ENCODE measurements around the gene SACM1L.
"Not testable (repeated sequence)": the region's sequence is repeated elsewhere in the genome, so short reads cannot be mapped to it uniquely, and the experiment has no call there.

The SACM1L gene

DNA sequence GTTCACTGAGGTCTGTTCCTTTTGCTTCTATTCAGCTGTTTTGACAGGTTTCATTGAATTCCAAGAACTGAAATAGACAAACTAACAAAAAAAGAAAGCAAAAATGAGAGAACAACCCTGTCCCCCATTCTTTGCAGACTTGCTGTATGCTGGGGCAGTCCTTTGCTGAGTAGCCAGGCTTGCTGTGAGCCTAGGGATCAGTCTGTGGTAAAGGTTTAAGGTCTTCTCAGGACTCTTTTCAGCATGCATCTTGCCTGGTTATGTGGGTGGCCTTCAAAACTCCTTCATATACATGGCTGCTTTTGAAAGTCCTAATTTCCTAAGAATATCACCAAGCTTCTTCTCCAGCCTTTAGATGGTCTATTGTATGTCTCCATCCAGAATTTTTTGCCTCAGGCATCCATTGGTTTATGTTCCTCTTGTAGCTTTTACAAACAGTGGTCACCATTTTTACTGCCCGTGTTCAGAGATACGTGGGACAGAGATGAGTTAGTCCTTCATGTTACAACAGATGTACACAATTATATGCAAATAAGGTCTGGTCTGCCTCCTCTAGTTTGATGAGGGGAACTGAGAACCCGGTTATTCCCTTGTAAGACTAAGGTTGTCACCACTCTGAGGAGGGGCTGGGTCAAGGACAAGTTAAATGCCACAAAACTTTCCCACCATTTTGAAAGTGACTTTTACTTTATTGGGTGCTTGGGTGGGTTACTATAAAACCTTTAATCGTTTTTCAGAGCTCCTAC lies 41.4 kb downstream of the SACM1L start:
- TF ChIP-seq POLR2A (IDR thresholded peaks at IDR 0.05; ENCODE audit: low read depth, low read length) (no peak), TAF1 (IDR thresholded peaks at IDR 0.05; ENCODE audit: borderline replicate concordance, low read depth, low read length) (no peak), POLR2AphosphoS5 (IDR thresholded peaks at IDR 0.05; ENCODE audit: low read depth, low read length) (no peak)
- FAIRE-seq = peak; percentile 94
- DNase-seq (ENCODE audit: insufficient read length) = no peak

DNA sequence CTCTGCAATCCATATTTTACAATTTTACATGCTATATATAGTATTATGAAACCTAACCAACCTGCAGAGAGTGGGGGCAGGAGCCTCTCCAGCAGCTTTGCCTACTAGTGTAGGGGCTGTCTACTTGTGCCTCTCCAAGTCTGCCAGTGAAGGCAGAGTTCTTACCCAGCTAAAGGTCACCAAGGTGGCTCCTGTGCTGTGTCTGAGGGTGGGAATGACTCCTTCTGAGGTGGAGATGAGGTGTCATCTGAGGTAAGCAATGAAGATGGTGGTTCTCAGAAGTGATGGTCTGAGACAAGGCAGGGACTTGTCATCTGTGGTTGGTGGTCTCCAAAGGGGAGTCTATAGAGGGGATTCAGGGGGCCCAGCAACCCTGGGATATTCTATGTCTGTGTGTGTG lies 47.5 kb downstream of the SACM1L start:
- no peak for DNase-seq (ENCODE audit: insufficient read length)
- TF ChIP-seq POLR2A (IDR thresholded peaks at IDR 0.05; ENCODE audit: low read depth, low read length) = no peak
- TF ChIP-seq TAF1 (IDR thresholded peaks at IDR 0.05; ENCODE audit: borderline replicate concordance, low read depth, low read length) = no peak
- no peak for TF ChIP-seq POLR2AphosphoS5 (IDR thresholded peaks at IDR 0.05; ENCODE audit: low read depth, low read length)
- FAIRE-seq = no peak

DNA sequence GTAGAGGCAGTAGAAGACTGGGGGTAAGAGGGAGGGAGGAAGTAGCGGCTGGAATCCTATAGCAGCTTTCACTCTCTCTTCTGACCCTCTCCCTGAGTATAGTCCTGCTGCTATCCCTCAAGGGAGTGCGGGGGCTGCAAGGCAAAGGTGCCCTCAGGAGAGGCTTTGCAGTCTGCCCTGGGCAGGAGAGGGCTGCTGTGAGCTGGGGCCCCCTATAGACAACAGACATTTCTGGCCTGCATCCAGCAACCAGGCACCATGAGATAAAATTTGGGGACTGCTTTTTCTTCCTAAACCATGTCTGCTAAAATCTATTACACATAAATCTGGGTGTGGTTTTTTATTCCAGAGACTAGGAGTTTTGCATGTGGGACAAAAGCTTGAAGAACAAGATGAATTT lies 48.0 kb downstream of the SACM1L start:
- no peak for FAIRE-seq
- no peak for DNase-seq (ENCODE audit: insufficient read length)
- no peak for TF ChIP-seq POLR2A (IDR thresholded peaks at IDR 0.05; ENCODE audit: low read depth, low read length)
- TF ChIP-seq TAF1 (IDR thresholded peaks at IDR 0.05; ENCODE audit: borderline replicate concordance, low read depth, low read length) = no peak
- no peak for TF ChIP-seq POLR2AphosphoS5 (IDR thresholded peaks at IDR 0.05; ENCODE audit: low read depth, low read length)

DNA sequence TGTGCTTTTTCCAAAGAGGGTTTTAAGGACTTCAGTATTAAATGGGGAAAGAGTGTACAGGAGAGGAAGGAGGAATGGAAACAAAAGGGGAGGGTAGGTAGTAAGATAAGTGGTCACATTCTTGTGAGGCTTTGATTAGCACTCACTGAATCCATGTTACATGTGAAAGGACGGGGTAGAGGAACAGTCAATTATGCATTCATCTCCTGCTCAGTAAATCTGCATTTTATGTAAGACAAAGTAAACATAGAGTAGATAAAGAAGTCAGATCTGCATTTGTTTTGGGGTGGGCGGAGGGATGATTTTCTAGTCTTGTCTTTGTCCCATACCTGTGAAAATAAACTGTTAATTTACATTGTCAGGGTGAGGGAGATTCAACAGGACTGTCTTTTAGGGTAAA lies 50.8 kb downstream of the SACM1L start:
- DNase-seq (ENCODE audit: insufficient read length) (no peak), FAIRE-seq (no peak)
- TF ChIP-seq POLR2AphosphoS5 (IDR thresholded peaks at IDR 0.05; ENCODE audit: low read depth, low read length) (no peak), POLR2A (IDR thresholded peaks at IDR 0.05; ENCODE audit: low read depth, low read length) (no peak), TAF1 (IDR thresholded peaks at IDR 0.05; ENCODE audit: borderline replicate concordance, low read depth, low read length) (no peak)

DNA sequence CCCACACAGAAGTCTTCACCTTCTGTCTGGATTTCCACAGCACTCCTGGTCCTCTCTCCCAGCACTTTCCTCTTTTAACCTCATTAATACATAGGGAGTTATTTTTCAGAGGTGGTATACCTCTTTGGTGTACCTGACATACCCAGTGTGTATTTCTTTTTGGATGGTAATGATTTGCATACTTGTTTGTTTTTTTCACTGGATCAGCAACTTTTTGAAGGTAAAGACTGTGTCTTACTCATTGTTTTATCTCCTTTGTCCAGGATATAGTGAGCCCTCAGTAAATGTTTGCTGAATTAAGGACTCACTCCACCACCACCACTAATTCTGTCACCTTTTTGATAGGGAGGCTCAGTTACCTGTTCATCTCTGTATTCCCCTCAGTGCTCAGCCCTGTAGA lies 52.1 kb downstream of the SACM1L start:
- no peak for TF ChIP-seq POLR2A (IDR thresholded peaks at IDR 0.05; ENCODE audit: low read depth, low read length)
- no peak for TF ChIP-seq TAF1 (IDR thresholded peaks at IDR 0.05; ENCODE audit: borderline replicate concordance, low read depth, low read length)
- no peak for TF ChIP-seq POLR2AphosphoS5 (IDR thresholded peaks at IDR 0.05; ENCODE audit: low read depth, low read length)
- no peak for DNase-seq (ENCODE audit: insufficient read length)
- no peak for FAIRE-seq

DNA sequence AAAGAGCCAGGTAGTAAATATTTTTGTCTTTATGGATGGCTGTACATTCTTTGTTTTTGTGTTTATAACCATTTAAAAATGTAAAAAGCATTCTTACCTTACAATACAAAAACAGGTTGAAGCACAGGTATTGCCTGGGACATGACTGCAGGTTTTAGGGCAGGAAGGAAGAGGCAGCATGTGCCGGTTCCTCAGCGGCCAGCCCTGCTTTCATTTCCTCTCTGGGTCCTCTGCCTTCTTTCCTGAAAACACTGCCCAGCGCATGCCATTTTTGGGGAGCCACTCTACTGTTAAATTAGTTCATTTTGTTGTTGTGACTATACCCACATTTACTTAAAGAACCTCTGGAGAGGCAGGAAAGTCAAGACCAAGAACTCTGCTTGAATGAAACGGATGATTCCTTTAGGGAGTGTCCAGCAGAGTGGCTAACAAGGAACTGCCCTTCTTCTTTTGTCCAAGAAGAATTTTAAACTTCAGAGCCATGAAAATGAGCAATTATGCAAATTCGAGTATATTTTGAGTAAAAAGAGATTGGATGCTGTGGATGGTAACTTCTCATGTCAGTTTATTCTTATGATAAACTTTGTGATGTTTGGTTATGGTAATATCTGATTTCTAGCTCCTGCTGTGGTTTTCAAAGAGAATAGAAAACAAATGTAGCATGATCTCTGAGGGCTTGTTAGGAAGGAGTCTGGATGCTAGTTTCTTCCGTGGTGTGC lies 52.7 kb downstream of the SACM1L start:
- no peak for FAIRE-seq
- DNase-seq (ENCODE audit: insufficient read length) = no peak
- no peak for TF ChIP-seq POLR2A (IDR thresholded peaks at IDR 0.05; ENCODE audit: low read depth, low read length)
- TF ChIP-seq POLR2AphosphoS5 (IDR thresholded peaks at IDR 0.05; ENCODE audit: low read depth, low read length) = no peak
- TF ChIP-seq TAF1 (IDR thresholded peaks at IDR 0.05; ENCODE audit: borderline replicate concordance, low read depth, low read length) = no peak

DNA sequence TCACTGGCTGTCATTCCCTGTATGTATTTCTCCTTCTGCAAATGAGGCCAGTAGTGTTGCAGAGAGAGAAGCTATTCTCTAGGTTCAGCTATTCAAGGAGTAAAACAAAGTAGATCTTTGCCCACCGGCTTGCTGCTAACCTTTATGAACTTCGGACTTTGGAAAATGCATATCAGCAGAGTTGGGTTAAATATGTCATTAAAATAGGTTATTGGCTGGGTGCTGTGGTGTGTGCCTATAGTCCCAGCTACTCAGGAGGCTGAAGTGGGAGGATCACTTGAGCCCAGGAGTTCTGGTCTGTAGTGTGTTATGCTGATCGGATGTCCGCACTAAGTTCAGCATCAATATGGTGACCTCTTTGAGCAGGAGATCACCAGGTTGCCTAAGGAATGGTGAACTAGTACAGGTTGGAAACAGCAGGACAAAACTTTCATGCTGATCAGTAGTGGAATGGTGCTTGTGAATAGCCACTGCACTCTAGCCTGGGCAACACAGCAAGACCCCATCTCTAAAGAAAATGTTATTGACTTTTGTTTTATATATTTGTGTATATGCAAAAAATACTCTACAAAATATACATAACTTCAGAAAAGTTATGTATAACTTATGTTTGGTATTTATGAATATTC lies 53.4 kb downstream of the SACM1L start:
- TF ChIP-seq TAF1 (IDR thresholded peaks at IDR 0.05; ENCODE audit: borderline replicate concordance, low read depth, low read length) = no peak
- TF ChIP-seq POLR2AphosphoS5 (IDR thresholded peaks at IDR 0.05; ENCODE audit: low read depth, low read length) = no peak
- TF ChIP-seq POLR2A (IDR thresholded peaks at IDR 0.05; ENCODE audit: low read depth, low read length) = no peak
- no peak for FAIRE-seq
- DNase-seq (ENCODE audit: insufficient read length) = no peak

DNA sequence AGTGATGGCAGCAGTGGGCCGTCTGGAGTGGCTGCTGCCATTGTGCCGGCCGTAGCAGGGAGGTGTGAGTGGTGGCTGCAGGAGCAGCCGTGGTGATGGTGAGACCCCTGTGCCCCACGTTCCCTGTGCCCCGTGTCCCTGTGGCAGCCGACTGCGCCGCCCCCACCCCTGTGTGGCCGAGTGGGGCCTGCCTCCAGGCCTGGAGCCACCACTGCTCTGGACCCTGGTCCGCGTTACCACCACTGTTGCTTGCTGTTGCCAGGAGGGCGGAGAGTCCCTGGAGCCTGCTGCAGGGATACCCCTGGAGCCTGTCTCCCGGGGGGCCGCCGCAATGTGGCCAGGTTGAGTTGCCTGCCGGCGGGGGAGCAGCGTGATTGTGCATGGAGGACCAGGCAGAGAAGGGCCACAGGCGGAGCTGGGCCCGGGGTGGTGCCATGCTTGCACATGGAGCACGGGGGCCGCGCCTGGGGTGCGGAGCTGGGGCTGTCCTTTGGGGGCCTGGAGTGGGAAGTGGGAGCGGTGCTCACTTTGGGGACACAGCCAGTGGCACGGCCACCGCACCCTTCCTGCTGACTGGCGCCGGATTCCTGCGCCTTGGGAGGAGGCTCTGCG lies 57.1 kb downstream of the SACM1L start:
- TF ChIP-seq TAF1 (IDR thresholded peaks at IDR 0.05; ENCODE audit: borderline replicate concordance, low read depth, low read length) (no peak), POLR2A (IDR thresholded peaks at IDR 0.05; ENCODE audit: low read depth, low read length) (no peak), POLR2AphosphoS5 (IDR thresholded peaks at IDR 0.05; ENCODE audit: low read depth, low read length) (no peak)
- DNase-seq (ENCODE audit: insufficient read length) = no peak
- FAIRE-seq = no peak

DNA sequence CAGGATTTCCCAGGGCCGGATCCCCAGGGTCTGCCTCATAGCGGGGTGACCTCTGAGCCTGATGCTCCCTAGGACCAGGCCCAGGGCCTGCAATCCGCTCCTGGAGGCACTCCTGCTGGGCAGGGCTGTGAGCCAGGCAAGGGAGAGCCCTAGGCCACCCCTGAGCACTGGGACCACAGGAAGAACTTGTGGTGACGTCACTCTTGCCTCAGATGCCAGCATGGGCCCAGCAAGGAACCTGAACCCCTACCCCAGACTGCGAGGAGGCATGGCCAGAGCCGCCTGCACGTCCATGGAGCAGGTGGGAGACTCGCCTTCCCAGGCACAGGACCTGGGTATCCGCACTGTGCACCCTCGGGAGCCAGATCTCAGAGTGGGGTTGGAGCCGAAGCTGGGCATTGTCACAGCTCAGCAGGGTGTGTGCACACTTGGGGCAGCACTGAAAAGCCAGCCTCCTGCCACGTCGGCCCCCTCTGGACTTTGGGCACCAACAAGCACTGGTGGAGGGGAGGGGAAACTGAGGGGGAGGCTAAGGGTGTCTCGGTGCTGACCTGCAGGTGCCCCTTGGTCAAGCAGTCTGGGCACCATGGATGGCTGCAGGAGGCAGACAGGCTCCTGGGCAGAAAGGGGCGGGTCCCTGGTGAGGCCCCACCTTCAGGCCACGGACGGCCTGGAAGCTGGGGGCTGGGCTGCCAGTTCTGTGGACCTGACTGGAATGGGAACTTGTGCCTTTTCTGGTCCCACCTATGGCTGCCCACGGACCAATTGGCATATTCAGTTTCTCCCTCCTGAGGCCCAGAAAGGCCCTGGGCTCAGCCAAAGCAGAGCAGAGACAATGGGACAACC lies 57.8 kb downstream of the SACM1L start:
- FAIRE-seq = no peak
- TF ChIP-seq POLR2AphosphoS5 (IDR thresholded peaks at IDR 0.05; ENCODE audit: low read depth, low read length) (no peak), POLR2A (IDR thresholded peaks at IDR 0.05; ENCODE audit: low read depth, low read length) (no peak), TAF1 (IDR thresholded peaks at IDR 0.05; ENCODE audit: borderline replicate concordance, low read depth, low read length) (no peak)
- no peak for DNase-seq (ENCODE audit: insufficient read length)

DNA sequence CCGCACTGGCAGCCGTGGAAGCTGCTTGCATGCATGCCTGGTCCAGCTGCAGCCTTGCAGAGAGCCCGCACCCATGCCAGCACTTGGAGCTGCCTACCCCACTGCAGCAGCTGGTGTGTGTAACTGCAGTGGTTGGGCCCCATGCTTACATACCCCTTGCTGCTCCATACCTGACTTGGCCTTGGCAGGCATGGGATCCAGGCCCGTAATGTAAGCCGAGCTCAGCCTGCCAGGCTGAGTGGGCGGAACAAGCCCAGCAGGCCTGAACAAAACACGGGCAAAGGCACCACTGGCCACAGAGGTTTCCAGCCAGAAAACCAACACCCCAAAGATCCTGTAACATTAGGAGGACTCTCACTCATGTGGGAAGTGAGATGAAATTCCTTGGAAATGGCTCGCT lies 58.9 kb downstream of the SACM1L start:
- FAIRE-seq (no peak), DNase-seq (ENCODE audit: insufficient read length) (no peak)
- TF ChIP-seq TAF1 (IDR thresholded peaks at IDR 0.05; ENCODE audit: borderline replicate concordance, low read depth, low read length) = no peak
- TF ChIP-seq POLR2AphosphoS5 (IDR thresholded peaks at IDR 0.05; ENCODE audit: low read depth, low read length) = no peak
- TF ChIP-seq POLR2A (IDR thresholded peaks at IDR 0.05; ENCODE audit: low read depth, low read length) = no peak

DNA sequence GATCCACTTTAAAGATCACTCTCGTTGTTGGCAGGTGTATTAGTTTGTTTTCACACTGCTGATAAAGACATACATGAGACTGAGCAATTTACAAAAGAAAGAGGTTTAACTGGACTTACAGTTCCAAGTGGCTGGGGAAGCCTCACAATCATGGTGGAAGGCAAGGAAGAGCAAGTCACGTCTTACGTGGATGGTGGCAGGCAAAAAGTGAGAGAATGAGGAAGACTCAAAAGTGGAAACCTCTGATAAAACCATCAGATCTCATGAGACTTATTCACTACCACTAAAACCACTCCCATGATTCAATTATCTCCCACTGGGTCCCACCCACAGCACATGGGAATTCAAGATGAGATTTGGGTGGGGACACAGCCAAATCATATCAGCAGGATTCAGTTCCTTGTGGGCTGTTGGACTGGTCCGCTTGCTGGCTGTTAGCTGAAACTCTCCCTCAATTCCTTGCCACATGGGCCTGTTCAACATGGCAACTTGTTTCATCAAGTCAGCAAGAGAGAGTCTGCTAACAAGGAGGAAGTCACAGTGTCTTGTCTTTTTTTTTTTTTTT lies 59.9 kb downstream of the SACM1L start:
- DNase-seq (ENCODE audit: insufficient read length); FAIRE-seq: not testable (repeated sequence)
